Effector memory CD8-positive, alpha-beta T cell (primary cell): Measurements from ENCODE around the gene TCP11.
A peak's percentile ranks its signal among the peaks of the same experiment; 100 is the strongest.
"Not testable (repeated sequence)": the region's sequence is repeated elsewhere in the genome, so short reads cannot be mapped to it uniquely, and the experiment has no call there.

Experiments used
- ATAC-seq: fragments of 150-1000 bp; cut with Tn5 transposase; replicated peaks from 2 replicates; pipeline ENCODE4 v1.10.0; 2021; ENCODE audit warnings: mild to moderate bottlenecking, moderate library complexity
- DNase-seq, 3 experiments: peaks; one replicate each; pipeline ENCODE4 v3.0.0; 2021
- H3K27ac Mint-ChIP-seq, 2 donors: one replicate each; pipeline ENCODE4 v1.8.0; 2022; ENCODE audit warnings: mild to moderate bottlenecking in 2 of 2, mixed read lengths in 2 of 2, moderate library complexity in 2 of 2
- H3K27me3 Mint-ChIP-seq, 2 donors: one replicate each; pipeline ENCODE4 v1.8.0; 2022; ENCODE audit warnings: mixed read lengths in 2 of 2
- H3K36me3 Mint-ChIP-seq: one replicate; pipeline ENCODE4 v1.8.0; 2022; ENCODE audit warnings: mild to moderate bottlenecking, moderate library complexity, mixed read lengths; ENCODE audit not compliant: insufficient read depth
- H3K4me1 Mint-ChIP-seq, 2 donors: one replicate each; pipeline ENCODE4 v1.8.0; 2022; ENCODE audit warnings: low read depth in 2 of 2, mixed read lengths in 2 of 2
- H3K4me3 Mint-ChIP-seq, 2 donors: one replicate each; pipeline ENCODE4 v1.8.0; 2022; ENCODE audit warnings: mild to moderate bottlenecking in 2 of 2, mixed read lengths in 2 of 2, moderate library complexity in 2 of 2
- H3K9me3 Mint-ChIP-seq, 2 donors: one replicate each; pipeline ENCODE4 v1.8.0; 2022; ENCODE audit warnings: mixed read lengths in 2 of 2

TCP11 gene

GRCh38 chr6:35128042-35128441, 13.1 kb downstream of the TCP11 start:
- H3K27ac Mint-ChIP-seq, result no peak overlapping the region
- no peaks in the 10 kb centered on the region for H3K4me1 Mint-ChIP-seq
- DNase-seq, result no peak
- H3K9me3 Mint-ChIP-seq, result no peaks in the 10 kb centered on the region
- H3K4me3 Mint-ChIP-seq, result no peak overlapping the region
- peaks cover 9 to 11% of the 10 kb centered on the region in 2 donors for H3K27me3 Mint-ChIP-seq
- ATAC-seq, result no peak
- H3K36me3 Mint-ChIP-seq, result no peaks in the 10 kb centered on the region

GRCh38 chr6:35124356-35124755, 16.8 kb downstream of the TCP11 start:
- DNase-seq, result no peak
- Mint-ChIP-seq H3K27me3 (peaks cover 15 to 21% of the 10 kb centered on the region in 2 donors), H3K4me1 (no peaks in the 10 kb centered on the region), H3K4me3 (no peak overlapping the region), H3K36me3 (no peaks in the 10 kb centered on the region), H3K9me3 (no peaks in the 10 kb centered on the region), H3K27ac (no peak overlapping the region)
- ATAC-seq, result no peak

- H3K27ac Mint-ChIP-seq, result no peak overlapping the region
- DNase-seq (no peak), ATAC-seq (no peak)
- H3K4me1 Mint-ChIP-seq, result no peaks in the 10 kb centered on the region
- H3K36me3 Mint-ChIP-seq, result no peaks in the 10 kb centered on the region
- H3K27me3 Mint-ChIP-seq, result peaks cover 10 to 15% of the 10 kb centered on the region in 2 donors
- no peak overlapping the region for H3K4me3 Mint-ChIP-seq
- H3K9me3 Mint-ChIP-seq, result no peaks in the 10 kb centered on the region
These were observed 20.4 kb downstream of the TCP11 start for GRCh38 chr6:35120746-35121145.

GRCh38 chr6:35108309-35108885, 32.7 kb downstream of the TCP11 start:
- Mint-ChIP-seq H3K4me1 (no peaks in the 10 kb centered on the region), H3K27ac (no peak overlapping the region), H3K36me3 (no peaks in the 10 kb centered on the region), H3K4me3 (no peak overlapping the region), H3K9me3 (no peaks in the 10 kb centered on the region), H3K27me3 (peaks cover 32 to 33% of the 10 kb centered on the region in 2 donors)
- DNase-seq (no peak), ATAC-seq (no peak)

- H3K27me3 Mint-ChIP-seq, result peaks cover 32 to 33% of the 10 kb centered on the region in 2 donors
- not testable (repeated sequence) for H3K4me1 Mint-ChIP-seq, H3K27ac Mint-ChIP-seq, DNase-seq, H3K9me3 Mint-ChIP-seq, H3K4me3 Mint-ChIP-seq, H3K36me3 Mint-ChIP-seq, ATAC-seq
These were observed 33.4 kb downstream of the TCP11 start for GRCh38 chr6:35107761-35108160.

GRCh38 chr6:35107208-35107607, 33.9 kb downstream of the TCP11 start:
- ATAC-seq, H3K4me3 Mint-ChIP-seq, DNase-seq, H3K9me3 Mint-ChIP-seq, H3K4me1 Mint-ChIP-seq, H3K27ac Mint-ChIP-seq, H3K36me3 Mint-ChIP-seq: not testable (repeated sequence)
- peaks cover 32 to 33% of the 10 kb centered on the region in 2 donors for H3K27me3 Mint-ChIP-seq

GRCh38 chr6:35106061-35106460, 35.1 kb downstream of the TCP11 start:
- H3K9me3 Mint-ChIP-seq, ATAC-seq, H3K27ac Mint-ChIP-seq, DNase-seq, H3K4me3 Mint-ChIP-seq, H3K4me1 Mint-ChIP-seq, H3K36me3 Mint-ChIP-seq: not testable (repeated sequence)
- H3K27me3 Mint-ChIP-seq, result peaks cover 32 to 33% of the 10 kb centered on the region in 2 donors

GRCh38 chr6:35105078-35105477, 36.1 kb downstream of the TCP11 start:
- H3K36me3 Mint-ChIP-seq, result no peaks in the 10 kb centered on the region

GRCh38 chr6:35099116-35099515, 42.0 kb downstream of the TCP11 start:
- H3K36me3 Mint-ChIP-seq, result no peaks in the 10 kb centered on the region
- no peaks in the 10 kb centered on the region for H3K27me3 Mint-ChIP-seq
- no peak overlapping the region for H3K4me3 Mint-ChIP-seq

More at GRCh38 chr6:35105078-35105477, 36.1 kb downstream of the TCP11 start:
- Mint-ChIP-seq H3K9me3 (no peaks in the 10 kb centered on the region), H3K4me1 (no peaks in the 10 kb centered on the region), H3K27me3 (peaks cover 32 to 33% of the 10 kb centered on the region in 2 donors), H3K27ac (no peak overlapping the region), H3K4me3 (no peak overlapping the region)
- DNase-seq (no peak), ATAC-seq (no peak)

GRCh38 chr6:35096129-35096862, 44.8 kb downstream of the TCP11 start:
- Mint-ChIP-seq H3K4me1 (no peaks in the 10 kb centered on the region), H3K4me3 (no peak overlapping the region), H3K36me3 (peaks cover 4% of the 10 kb centered on the region), H3K27me3 (no peaks in the 10 kb centered on the region), H3K27ac (no peak overlapping the region), H3K9me3 (no peaks in the 10 kb centered on the region)
- ATAC-seq (no peak), DNase-seq (no peak)

More at GRCh38 chr6:35099116-35099515, 42.0 kb downstream of the TCP11 start:
- no peaks in the 10 kb centered on the region for H3K9me3 Mint-ChIP-seq
- ATAC-seq (no peak), DNase-seq (no peak)
- no peaks in the 10 kb centered on the region for H3K4me1 Mint-ChIP-seq
- no peak overlapping the region for H3K27ac Mint-ChIP-seq

GRCh38 chr6:35094183-35094582, 47.0 kb downstream of the TCP11 start:
- H3K4me3 Mint-ChIP-seq, result no peak overlapping the region
- no peaks in the 10 kb centered on the region for H3K4me1 Mint-ChIP-seq
- DNase-seq (no peak), ATAC-seq (no peak)
- peaks cover 12% of the 10 kb centered on the region for H3K36me3 Mint-ChIP-seq
- no peak overlapping the region for H3K27ac Mint-ChIP-seq
- no peaks in the 10 kb centered on the region for H3K27me3 Mint-ChIP-seq
- no peaks in the 10 kb centered on the region for H3K9me3 Mint-ChIP-seq

- DNase-seq, result no peak
- Mint-ChIP-seq H3K9me3 (no peaks in the 10 kb centered on the region), H3K4me1 (no peaks in the 10 kb centered on the region), H3K36me3 (peaks cover 13% of the 10 kb centered on the region), H3K4me3 (no peak overlapping the region), H3K27me3 (no peaks in the 10 kb centered on the region), H3K27ac (peak overlapping the region in 1 of 2 donors; percentile 56)
- no peak for ATAC-seq
These were observed 47.4 kb downstream of the TCP11 start for GRCh38 chr6:35093783-35094182.

- Mint-ChIP-seq H3K27me3 (no peaks in the 10 kb centered on the region), H3K9me3 (no peaks in the 10 kb centered on the region), H3K36me3 (peaks cover 19% of the 10 kb centered on the region), H3K4me3 (no peak overlapping the region), H3K27ac (peak overlapping the region in 1 of 2 donors; percentile 14), H3K4me1 (no peaks in the 10 kb centered on the region)
- DNase-seq (no peak), ATAC-seq (no peak)
These were observed 48.1 kb downstream of the TCP11 start for GRCh38 chr6:35093118-35093445.

- H3K36me3 Mint-ChIP-seq, result peaks cover 19% of the 10 kb centered on the region
- DNase-seq, result no peak
These were observed 48.6 kb downstream of the TCP11 start for GRCh38 chr6:35092362-35093117.

More at GRCh38 chr6:35092362-35093117, 48.6 kb downstream of the TCP11 start:
- no peak overlapping the region for H3K4me3 Mint-ChIP-seq
- H3K4me1 Mint-ChIP-seq, result no peaks in the 10 kb centered on the region
- H3K9me3 Mint-ChIP-seq, result no peaks in the 10 kb centered on the region
- H3K27ac Mint-ChIP-seq, result peak overlapping the region in 1 of 2 donors; percentile 14
- H3K27me3 Mint-ChIP-seq, result no peaks in the 10 kb centered on the region
- no peak for ATAC-seq
